GM18520 (cell line): ENCODE data around the gene GABBR2.
"Not testable (repeated sequence)": the region's sequence is repeated elsewhere in the genome, so short reads cannot be mapped to it uniquely, and the experiment has no call there.

ENCODE experiments used
- ATAC-seq: cut with Tn5 transposase; IDR thresholded peaks from one replicate; pipeline ENCODE4 v1.9.1; 2021; ENCODE audit not compliant: unreplicated experiment

The GABBR2 gene

GRCh38 chr9:98686961-98687855, 21.5 kb downstream of the GABBR2 start:
- ATAC-seq, result no peak

GRCh38 chr9:98684816-98685215, 23.9 kb downstream of the GABBR2 start:
- not testable (repeated sequence) for ATAC-seq

- no peak for ATAC-seq
These were observed 30.4 kb downstream of the GABBR2 start for GRCh38 chr9:98678244-98678842.

- ATAC-seq, result no peak
These were observed 35.1 kb downstream of the GABBR2 start for GRCh38 chr9:98673681-98674080.

DNA sequence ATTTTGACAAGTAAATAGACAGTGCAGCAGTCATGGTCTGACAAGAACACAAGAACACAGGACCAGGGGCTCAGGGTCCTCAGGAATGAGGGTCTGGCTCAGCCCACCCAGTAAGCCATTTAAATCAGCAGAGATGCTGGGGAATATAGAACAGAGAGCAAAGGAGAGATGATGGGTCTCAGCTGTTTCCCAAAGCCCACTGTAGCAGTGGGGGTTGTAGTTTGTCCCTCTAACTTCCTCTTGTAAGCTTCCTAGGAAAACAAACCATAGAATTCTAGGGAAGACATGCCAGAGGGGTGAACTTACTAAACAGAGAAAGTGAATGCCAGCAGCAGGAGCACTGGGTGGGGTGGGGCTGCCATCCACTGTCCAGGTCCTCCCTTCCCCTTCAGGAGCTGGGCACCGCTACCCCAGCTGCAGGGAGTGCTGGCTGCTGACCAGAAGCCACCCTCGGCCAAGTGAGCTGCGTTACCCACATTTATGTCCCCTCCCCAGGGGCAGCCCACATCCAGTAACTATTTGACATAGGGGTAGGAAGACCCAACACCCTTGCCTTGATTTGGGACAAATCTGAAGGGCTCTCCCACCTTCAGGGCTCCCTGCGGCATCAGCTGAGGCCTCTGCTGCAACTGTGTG, 41.6 kb downstream of the GABBR2 start:
- no peak for ATAC-seq

DNA sequence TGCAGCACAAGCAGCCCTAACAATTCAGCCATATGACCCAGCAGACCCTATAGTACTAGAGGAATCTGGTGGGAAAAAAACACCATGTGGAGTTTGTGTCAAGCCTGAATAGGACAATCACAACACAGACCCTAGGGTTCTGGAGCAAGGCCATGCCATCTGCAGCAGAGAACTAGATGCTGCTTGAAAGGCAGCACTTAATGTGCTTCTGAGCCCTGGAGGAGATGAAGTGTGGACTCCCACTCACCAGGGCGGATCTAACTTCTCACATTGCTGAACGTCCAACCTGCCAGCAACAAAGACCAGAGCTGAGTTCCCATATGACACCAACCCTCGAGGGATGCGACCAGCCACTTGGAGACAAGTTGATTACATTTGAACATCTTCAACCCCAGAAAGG, 43.2 kb downstream of the GABBR2 start:
- ATAC-seq, result no peak

DNA sequence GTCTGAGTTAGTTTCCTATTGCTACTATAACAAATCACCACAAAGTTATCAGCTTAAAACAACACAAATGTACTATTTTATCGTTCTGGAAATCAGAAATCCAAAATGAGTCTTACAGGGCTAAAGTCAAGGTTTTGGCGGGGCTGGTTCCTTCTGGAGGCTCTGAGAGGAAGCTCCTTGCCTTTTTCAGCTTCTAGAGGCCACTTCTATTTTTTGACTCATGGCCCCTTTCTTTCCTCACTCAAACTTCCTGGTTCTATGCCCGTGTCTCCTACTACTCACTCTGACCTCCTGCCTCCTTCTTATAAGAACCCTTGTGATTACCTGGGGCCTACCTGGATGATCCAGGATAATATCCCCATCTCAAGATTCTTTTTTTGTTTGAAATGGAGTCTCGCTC, 48.2 kb downstream of the GABBR2 start:
- no peak for ATAC-seq

- no peak for ATAC-seq
These were observed 49.8 kb downstream of the GABBR2 start for GRCh38 chr9:98658951-98659351.

DNA sequence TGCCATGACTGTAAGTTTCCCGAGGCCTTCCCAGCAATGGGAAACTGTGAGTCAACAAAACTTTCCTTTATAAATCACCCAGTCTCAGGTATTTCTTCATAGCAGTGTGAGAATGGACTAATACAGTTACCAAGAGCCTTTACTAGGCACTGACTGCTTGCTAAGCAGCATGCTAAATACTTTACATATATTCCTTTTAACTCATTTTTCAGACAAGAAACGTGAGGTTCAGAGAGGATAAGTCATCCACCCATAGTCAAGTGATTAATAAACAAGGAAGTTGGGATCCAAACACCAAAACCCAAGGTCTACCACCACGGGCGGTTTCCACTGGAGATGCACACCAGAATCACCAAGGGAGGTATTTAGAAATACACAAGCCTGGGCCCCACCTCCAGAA, 50.8 kb downstream of the GABBR2 start:
- no peak for ATAC-seq

DNA sequence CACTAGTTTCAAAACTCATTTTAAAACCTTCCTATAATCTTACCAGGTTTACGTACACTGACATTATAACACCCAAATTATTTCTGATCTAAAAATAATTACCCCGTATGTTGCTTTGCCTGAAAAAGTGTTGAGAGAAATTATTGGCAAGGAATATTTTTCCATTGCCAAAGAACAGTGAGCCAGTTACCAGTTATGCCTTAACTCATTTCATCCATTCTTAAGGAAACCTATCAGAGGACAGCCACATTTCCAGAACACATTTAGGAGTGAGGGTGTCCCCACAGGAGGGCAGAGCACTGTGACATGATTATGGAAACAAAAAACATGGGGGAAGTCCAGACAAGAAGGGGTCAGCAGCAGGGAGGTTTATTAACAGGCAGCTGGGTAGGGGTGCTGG, 52.2 kb downstream of the GABBR2 start:
- ATAC-seq, result no peak

- not testable (repeated sequence) for ATAC-seq
These were observed 53.3 kb downstream of the GABBR2 start for GRCh38 chr9:98655428-98655827.

- no peak for ATAC-seq
These were observed 54.5 kb downstream of the GABBR2 start for GRCh38 chr9:98654247-98654646.

DNA sequence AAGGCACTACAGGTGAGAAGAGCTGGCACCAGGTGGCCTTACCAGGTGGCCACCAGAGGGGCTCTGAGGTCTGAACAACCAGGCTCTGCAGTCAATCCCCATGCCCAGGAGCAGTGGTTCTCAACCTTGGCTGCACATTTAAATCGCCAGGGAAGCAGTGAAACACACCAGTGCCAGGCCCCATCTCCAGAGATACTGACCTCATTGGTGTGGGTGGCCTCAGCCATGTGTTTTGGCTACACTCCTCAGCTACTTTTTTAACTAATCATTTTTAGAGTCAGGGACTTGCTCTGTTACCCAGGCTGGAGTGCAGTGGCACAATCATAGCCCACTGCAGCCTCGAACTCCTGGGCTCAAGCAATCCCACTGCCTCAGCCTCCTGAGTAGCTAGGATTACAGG, 56.0 kb downstream of the GABBR2 start:
- ATAC-seq, result no peak

DNA sequence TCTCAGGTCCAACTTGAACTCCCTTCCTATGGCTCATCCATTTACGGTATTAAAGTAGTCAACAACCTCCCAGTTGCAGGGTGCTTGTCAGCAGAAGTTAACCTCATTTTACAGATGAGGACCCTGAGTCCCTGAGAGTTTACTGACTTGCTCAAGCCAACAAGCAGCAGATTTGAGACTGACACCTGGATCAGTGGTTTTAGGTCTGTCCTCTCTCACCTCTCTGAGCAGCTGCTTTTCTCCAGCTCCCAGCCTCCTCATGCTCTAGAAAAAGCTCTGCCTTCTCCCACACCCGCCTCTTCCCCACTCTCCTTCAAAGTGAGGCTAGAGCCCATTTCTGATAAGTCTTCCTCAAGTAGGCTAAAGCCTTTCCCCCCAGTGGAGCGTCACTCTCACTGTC, 56.4 kb downstream of the GABBR2 start:
- no peak for ATAC-seq

DNA sequence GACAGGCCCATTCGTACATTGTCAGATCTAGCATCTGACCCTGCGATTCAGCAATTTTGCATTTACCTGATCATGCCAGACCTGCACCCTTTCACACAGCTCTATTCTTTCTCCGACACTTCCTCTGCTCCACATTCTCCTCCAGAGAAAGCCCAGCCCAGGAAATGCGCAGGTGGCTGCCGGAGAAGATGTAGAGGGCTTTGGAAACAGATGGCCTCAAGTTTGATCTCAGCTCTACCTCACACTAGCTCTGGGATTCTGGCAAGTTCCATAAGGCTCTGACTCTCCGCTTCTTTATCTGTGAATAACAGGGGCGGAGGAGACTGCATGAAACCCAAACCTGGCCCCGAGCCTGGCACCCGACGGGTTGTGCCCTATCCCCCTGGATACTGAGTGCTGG, 61.5 kb downstream of the GABBR2 start:
- ATAC-seq, result no peak

- ATAC-seq, result no peak
These were observed 64.7 kb downstream of the GABBR2 start for GRCh38 chr9:98644011-98644410.

DNA sequence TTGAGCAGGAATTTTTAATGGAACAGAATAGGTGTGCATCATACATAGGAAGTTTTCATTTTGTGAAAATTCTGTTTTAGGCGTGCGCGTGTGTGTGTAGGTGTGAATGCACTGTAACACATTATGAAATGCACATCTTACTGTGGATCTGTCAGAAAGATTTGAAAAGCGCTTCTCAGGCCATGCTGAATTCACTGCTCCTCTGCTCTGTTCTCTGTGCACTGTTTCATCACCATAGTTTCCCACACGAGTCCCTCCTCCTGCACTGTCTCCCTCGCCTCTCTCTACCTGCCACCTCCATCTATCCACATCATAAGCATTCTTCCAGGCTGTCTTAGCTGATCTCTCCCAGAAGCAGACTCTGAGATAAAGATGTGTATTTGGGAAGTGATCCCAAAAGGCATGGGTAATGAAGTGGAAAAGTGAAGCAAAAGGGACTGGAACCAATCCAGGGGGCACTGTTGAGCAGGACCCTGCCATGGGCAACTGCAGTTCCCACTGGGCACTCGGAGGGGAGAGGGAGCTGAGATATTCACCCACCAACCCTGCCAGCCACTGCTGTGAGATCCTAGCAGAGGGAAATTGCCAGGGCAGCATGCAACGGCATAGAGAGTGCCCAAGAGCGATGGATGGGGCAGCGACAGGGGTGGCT, 65.9 kb downstream of the GABBR2 start:
- ATAC-seq, result no peak

DNA sequence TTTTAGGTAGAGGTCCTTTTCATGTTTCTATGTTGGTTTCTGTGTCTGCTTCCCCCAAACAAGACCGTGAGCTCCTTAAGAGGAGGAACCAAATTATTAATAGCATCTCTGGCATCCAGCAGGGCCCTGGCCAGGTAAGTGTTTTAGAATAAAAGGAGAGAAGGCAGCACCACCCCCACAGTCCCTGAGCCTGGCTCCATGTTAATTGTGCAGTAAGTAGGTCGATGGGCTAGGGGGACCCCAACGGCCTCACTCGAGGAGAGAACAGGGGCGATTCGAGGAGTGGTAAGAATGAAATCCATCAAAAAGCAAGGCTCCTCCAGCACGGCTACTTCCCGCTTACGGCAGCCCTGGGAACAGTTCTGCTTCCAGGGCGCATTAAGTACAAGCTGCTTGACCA, 67.0 kb downstream of the GABBR2 start:
- ATAC-seq, result no peak

- no peak for ATAC-seq
These were observed 68.3 kb downstream of the GABBR2 start for GRCh38 chr9:98640394-98640793.

DNA sequence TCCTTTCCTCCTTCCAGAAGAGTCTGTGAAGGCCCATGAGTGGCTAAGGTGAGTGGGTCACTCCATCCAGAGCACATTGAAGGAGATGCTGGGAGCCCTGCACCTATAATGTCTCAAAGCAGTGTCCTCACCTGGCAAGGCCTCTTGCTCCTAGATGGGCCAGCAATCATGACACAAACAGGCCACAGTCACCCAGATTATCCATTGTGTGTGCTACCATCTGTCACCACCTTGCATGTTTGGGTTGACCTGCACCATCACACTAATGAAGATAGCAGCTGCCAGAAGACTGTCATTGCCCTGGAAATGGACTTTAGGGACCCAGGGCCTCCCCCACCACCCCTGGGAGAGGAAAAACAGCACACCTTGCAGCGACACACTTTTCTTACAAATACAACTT, 69.6 kb downstream of the GABBR2 start:
- no peak for ATAC-seq

DNA sequence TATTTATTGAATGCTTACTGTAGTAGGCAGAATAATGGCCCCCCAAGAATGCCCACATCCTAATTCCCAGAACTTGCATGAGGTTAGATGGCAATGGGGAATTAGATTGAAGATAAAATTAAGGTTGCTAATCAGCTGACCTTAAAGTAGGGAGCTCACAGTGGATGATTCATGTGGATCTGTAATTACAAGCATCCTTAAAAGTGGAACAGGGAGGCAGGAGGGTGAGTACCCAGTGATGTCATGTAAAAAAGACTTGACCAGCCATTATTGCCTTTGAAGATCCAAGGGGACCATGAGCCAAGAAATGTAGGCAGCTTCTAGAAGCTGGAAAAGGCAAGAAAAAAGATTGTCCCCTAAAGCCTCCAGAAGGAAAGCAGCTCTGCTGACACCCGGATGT, 71.4 kb downstream of the GABBR2 start:
- ATAC-seq, result no peak

GRCh38 chr9:98635374-98635773, 73.4 kb downstream of the GABBR2 start:
- no peak for ATAC-seq
